Motor neuron (in vitro differentiated cells): ENCODE results near the gene NUP188. TPM values are rescaled to one million over a fixed set of nuclear protein-coding genes. Genes with fewer than 3 reads are reported as not detected.

Experiments
- ATAC-seq, 8 experiments: fragments of 200-7000 bp; cut with Tn5 transposase; replicated peaks in 6 of 8; 2 replicates each; pipeline ENCODE4 v1.8.0; 2021; ENCODE audit warnings: mild to moderate bottlenecking in 8 of 8, moderate library complexity in 8 of 8
- H3K27ac ChIP-seq, 2 donors: fragments of 250-450 bp; sonication (Bioruptor Pico); 2 replicates each; pipeline ENCODE4 v1.9.0; 2021; ENCODE audit warnings: antibody characterized with exemption in 2 of 2, mild to moderate bottlenecking in 2 of 2, moderate library complexity in 1 of 2
- H3K4me1 ChIP-seq, 2 donors: fragments of 250-450 bp; sonication (Bioruptor Pico); replicated peaks in 1 of 2; 2 replicates each; pipeline ENCODE4 v1.6.1; 2021; ENCODE audit warnings: antibody characterized with exemption in 2 of 2, mild to moderate bottlenecking in 2 of 2, moderate library complexity in 1 of 2
- H3K4me3 ChIP-seq, 5 donors: fragments of 250-450 bp; sonication (Bioruptor Pico); 2 replicates each; pipeline ENCODE4 v1.9.0; 2021; ENCODE audit warnings: antibody characterized with exemption in 5 of 5, mild to moderate bottlenecking in 5 of 5, moderate library complexity in 4 of 5
- WGBS, 10 experiments: fragments of 450-650 bp; shearing (Covaris generic); methylation state at CpG; one replicate each; pipeline ENCODE4 v1.0.0; 2022; 5-methylcytosine and 5-hydroxymethylcytosine counted together
- in situ Hi-C, 9 experiments: fragments of 400-800 bp; cut with MboI; loops; one replicate each; pipeline ENCODE4 v1.15.0; 2021; ENCODE audit warnings: low sequenced_read_pairs in 9 of 9, low pct_unique_long_range_greater_than_20kb in 2 of 9; ENCODE audit not compliant: unreplicated experiment in 9 of 9
- total RNA-seq, 8 experiments: library from RNA; unstranded; fragments of 300-600 nt; gene quantifications; 2 replicates each; pipeline versions ENCODE4 v1.2.3 to v1.2.4, GENCODE V29; 2022

Gene NUP188
- total RNA-seq, 8 experiments from 2014 or later, result 16.3 to 69.4 (median 21.6) TPM

DNA sequence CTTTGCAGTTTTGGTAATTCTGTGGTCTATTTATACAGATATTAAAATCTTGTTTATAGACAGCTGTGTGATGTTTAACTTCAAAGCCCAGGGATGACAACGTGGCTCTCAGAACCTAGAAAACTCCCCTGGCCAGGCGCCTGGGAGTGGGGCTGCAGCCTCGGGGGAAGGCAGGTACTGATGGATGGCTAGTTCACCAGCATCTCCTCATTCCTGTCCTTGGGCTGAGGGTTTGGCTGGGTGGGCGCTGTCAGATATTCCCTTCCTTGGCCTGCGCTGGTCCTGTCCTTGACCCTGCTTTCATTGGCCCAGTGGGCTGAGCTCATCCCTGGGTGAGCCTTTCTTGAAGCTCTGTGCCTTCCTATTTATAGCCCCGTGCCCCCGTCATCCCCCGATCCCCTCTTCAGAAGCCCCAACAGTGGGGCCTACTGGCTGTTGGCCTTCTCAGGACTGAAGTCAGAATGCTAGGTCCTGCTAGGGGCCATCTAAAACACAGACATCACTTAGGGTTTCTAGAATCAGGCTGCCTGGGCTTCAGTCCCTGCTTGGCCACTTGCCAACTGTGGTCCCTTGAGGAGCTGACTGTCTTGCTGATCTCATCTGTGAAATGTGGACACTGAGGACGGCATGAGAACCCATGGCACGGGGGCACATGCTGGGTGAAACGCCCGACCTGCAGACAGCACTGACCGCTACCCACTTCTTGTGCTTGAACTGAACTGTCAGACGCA is 59.7 kb downstream of the NUP188 start:
- Histone ChIP-seq H3K4me1 (no peaks in the 10 kb centered on the region), H3K27ac (no peak overlapping the region), H3K4me3 (no peak overlapping the region)
- peak in 7 of 8 experiments; percentile 2 to 19 (median 6) for ATAC-seq
- 67 to 100% (median 100%) methylated on average over 1 to 4 of the region's 14 CpGs; no CpG with 5 or more reads in 3 of the 10 experiments for WGBS, 10 experiments
- in situ Hi-C loops, result no loop called here

DNA sequence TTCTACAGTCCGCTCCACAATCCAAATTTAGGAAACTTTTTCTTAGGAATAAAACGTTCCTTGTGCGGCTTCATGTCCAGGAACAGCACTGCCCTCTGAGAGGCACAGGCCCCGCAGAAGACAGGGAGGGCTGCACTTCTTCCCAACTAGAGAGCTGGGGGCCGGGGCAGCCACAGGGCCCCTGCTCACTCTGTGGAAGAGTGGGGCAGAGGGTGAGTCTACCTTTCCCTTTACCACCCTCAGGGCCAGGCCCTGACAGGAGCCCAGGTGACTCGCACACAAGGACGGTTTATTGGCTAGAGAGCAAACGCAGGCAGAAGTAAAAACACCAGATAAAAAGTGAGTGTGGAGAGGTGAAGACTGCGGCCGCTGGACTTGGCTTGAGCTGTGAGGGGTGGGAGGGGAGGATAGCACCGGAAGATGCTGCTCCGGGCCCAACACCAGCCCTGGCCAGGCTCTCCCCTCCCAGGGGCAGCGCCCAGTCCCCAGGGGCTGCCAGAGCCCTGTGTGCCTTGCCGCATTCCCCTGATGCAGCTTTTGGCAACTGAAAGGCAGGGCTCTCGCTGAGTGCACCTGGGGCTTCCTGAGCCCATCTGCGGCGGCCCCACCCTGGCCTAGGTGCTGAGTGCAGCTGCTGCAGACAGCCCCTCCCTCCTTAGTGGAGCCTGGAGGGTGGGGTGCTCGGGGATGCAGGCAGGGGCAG is 60.4 kb downstream of the NUP188 start:
- 100% methylated on average over 1 of the region's 18 CpGs; no CpG with 5 or more reads in 6 of the 10 experiments for WGBS, 10 experiments
- Histone ChIP-seq H3K4me1 (no peaks in the 10 kb centered on the region), H3K27ac (no peak overlapping the region), H3K4me3 (no peak overlapping the region)
- in situ Hi-C loops, result no loop called here
- ATAC-seq, result no peak

DNA sequence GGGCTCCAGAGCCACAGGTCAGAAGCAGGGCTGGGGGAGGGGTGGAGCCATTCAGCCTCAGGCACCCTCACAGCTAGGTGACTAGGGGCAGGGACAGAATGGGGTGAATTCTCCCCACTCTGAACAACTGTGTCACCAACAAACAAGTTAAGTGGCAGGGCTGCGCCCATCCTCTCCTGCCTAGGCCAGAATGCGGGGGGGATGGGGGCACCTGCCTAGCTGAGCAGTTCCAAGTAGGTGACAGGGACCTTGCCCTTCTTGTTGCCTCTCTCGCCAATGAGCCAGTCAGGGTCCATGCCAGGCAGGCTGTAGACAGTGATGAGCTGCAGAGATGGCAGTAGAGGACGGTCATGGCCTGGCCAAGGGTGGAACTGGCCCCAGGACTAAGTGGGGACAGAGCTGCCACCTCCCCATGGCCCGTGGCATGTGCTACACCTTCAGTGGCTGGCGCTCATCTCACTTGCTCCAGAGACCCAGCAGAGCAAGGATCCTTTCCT is 61.0 kb downstream of the NUP188 start:
- no peak overlapping the region for H3K27ac ChIP-seq
- H3K4me3 ChIP-seq, result no peak overlapping the region
- H3K4me1 ChIP-seq, result no peaks in the 10 kb centered on the region
- no peak for ATAC-seq
- 70 to 100% (median 88%) methylated on average over 1 to 2 of the region's 6 CpGs; no CpG with 5 or more reads in 6 of the 10 experiments for whole genome bisulfite sequencing, 10 experiments
- in situ Hi-C loops, result no loop called here

DNA sequence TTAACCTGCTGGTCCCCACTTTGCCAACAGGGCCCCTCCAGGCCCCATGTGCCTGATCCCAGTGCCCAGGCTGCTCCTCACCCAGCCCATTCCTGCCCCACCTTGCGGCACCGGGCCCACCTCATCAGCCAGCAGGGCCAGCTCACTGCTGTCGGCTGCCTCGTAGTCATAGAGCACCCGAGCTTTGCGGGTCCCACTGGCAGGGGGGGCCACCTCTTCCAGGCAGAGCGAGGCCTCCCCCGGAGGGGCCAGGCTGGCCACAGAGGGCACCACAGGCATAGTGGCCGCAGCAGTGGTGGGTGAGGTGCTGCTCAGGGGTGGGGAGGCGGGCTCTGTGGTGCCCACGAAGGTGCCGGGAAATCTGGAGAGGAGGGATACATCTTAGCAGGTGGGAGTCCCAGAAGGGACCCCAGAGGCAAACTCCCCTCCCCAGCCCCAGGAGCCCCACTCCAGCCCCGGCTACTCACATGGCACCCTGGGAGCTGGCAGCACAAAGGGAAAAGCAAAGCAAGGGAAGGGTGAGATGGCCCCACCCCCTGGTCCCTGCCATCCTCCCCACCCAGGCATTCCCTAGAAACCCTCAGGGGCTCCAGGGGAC is 61.6 kb downstream of the NUP188 start:
- in situ Hi-C loops, result no loop called here
- no peaks in the 10 kb centered on the region for H3K4me1 ChIP-seq
- WGBS, 10 experiments, result 90% methylated on average over 2 of the region's 13 CpGs; no CpG with 5 or more reads in 9 of the 10 experiments
- ATAC-seq, result no peak
- H3K27ac ChIP-seq, result no peak overlapping the region
- H3K4me3 ChIP-seq, result no peak overlapping the region

DNA sequence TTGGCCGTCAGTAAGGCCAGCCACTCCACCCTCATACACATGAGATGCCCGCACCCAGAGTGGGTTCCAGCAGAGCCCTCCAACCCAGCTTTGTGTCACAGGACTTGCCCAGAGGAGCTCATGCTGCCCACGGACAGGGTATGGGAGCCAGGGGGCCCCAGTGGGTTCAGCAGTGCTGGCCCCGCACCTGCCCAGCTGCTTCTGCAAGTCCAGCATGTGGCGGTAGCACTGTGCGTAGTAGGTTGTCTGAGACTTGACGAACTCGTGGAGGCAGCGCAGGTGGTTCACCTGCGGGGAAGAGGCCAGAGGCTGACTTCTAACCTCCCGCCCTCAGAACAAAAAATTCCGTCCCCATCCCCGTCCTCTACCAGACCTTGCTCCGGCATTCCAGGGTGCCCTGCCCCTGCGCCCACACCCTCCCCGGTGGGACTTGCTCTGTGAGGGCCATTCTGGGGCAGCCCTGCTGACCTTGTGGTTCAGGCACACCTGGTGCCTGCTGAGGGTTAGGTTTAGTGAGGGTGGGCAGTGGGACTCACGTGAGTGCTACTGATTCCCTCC is 62.2 kb downstream of the NUP188 start:
- no peak for ATAC-seq
- WGBS, 10 experiments, result 80 to 100% methylated on average over 1 of the region's 17 CpGs; no CpG with 5 or more reads in 8 of the 10 experiments
- Histone ChIP-seq H3K4me1 (no peaks in the 10 kb centered on the region), H3K4me3 (no peak overlapping the region), H3K27ac (no peak overlapping the region)
- in situ Hi-C loops, result no loop called here

DNA sequence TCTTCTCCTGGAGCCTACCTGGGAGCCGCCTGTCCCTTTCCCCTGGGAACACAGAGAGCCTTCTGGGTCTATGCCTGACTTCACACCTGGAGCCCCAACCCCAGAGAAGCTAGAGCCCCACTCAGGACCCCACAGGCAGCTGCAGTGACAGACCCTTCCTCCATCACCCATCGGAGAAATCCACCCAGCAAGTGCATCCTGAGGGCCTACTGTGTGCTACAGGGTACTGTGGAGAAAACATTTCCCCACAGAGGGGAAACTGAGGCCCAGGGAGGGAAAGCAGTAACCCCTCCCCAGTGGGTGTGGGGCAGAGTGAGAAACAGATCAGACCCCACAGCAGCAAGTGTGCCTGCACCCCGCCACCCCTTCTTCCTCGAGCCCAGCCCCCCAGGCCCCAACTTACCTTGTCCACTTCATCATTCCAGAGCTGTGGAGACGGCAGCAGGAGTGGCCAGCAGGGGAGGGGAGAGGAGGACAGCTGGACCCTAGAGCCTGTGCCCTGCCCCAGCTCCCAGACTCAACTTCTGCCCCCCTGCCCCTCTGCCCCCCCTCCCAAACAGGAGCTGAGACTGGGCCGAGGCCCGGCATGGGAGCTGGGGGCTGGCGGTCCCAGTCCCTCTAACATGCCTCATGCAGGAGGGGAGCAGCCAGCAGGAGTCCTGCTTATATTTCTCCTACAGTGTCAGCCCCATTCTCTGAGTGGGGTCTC is 62.9 kb downstream of the NUP188 start:
- 100% methylated on average over 1 of the region's 8 CpGs; no CpG with 5 or more reads in 9 of the 10 experiments for WGBS, 10 experiments
- Histone ChIP-seq H3K27ac (no peak overlapping the region), H3K4me3 (no peak overlapping the region), H3K4me1 (no peaks in the 10 kb centered on the region)
- in situ Hi-C loops, result no loop called here
- no peak for ATAC-seq

DNA sequence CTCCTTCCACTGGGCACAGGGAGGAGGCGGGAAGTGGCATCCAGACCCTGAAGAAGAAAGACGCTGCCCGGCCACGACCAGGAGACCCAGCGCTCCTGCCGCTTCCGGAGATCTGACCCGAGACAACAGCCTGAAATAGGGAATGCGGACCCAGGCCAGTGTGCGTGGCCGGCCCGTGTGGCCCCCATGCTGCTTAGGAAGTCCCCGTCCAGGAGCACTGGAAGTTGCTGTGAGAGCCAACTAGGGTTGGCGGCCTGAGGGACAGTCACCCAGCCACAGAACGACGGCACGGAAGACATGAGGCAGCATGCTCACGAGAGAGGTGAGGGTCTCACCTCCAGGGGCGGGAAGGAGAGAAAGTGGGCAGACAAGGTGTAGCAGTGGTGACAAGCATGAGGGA is 63.7 kb downstream of the NUP188 start:
- WGBS, 10 experiments, result 87 to 94% (median 94%) methylated on average over 6 to 7 of the region's 19 CpGs; no CpG with 5 or more reads in 7 of the 10 experiments

DNA sequence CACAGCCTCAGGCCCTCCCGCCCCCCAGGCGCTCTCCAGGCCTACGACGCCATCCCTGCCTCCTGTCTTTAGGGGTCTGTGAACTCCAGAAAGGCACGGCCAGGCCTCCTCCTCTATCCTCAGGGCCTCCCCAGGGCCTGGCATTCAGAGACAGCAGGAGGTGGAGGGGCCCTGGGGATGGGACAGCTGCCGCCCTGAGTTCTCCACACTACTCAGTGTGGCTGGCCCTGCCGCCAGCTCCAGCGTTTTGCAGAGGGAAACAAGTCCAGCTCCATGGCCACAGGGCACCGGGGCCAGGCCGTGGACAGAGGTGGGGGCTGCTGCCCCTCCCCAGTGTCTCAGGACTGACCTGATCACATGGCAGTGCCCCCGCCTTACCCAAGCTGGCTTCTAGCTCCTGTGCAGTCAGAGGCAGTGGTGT is 64.3 kb downstream of the NUP188 start:
- WGBS, 10 experiments, result 0 to 100% (median 20%) methylated on average over 1 to 2 of the region's 11 CpGs; no CpG with 5 or more reads in 7 of the 10 experiments
- H3K27ac ChIP-seq, result no peak overlapping the region

More for the DNA sequence above, 63.7 kb downstream of the NUP188 start:
- Histone ChIP-seq H3K4me1 (no peaks in the 10 kb centered on the region), H3K4me3 (no peak overlapping the region), H3K27ac (no peak overlapping the region)
- in situ Hi-C loops, result no loop called here
- ATAC-seq, result no peak

DNA sequence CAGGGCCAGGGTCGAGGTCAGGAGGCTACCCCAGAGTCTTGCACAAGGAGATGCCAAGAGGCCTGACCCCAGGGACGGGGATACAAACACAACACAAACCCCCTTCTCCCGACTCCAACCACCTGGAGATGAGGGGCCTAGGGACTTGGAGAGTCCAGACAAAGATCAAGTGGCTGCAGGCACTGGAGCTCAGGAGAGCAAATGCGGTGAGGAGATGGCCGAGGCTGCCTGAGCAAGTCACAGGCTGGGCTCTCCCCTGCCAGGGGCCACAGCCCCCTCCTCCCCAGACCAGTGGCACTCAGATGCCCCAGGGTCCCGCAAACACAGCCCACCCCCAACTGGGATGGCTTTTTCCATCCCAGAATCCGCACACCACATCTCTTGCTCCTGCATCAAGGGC is 64.8 kb downstream of the NUP188 start:
- ATAC-seq, result peak in 1 of 8 experiments; percentile 6
- Histone ChIP-seq H3K27ac (no peak overlapping the region), H3K4me3 (no peak overlapping the region), H3K4me1 (no peaks in the 10 kb centered on the region)
- in situ Hi-C loops, result no loop called here
- WGBS, 10 experiments, result 50% methylated on average over 1 of the region's 7 CpGs; no CpG with 5 or more reads in 9 of the 10 experiments

More for the DNA sequence above, 64.3 kb downstream of the NUP188 start:
- ATAC-seq, result peak in 2 of 8 experiments; percentile 8 to 18
- Histone ChIP-seq H3K4me1 (no peaks in the 10 kb centered on the region), H3K4me3 (no peak overlapping the region)
- in situ Hi-C loops, result no loop called here

DNA sequence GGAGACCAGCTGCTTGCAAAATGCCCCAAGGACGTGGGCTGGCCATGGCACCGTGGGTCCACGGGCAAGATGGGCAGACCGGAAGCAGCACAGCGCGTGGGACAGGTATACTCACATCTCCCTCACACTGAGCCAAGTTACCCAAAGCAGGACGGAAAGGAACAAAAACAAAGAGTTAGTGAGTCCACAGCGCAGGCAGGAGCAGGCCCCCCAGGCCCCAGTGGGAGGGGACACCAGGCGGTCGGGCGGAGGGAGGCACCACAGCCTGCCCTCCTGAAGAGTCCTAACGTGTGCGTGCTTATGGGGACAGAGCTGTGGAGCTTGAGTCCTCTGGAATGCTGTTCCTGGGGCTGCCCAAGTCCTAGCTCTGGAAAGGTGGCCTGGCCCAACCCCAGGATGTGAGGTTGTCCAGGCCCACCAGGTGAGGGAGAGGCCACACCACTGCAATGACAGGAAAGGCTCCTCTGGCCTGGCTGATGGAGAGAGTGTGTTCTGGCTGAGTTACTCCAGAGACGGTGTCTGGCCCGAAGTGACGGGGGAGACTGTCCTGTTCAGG is 65.5 kb downstream of the NUP188 start:
- no peak overlapping the region for H3K4me3 ChIP-seq
- WGBS, 10 experiments, result 80 to 95% (median 93%) methylated on average over 1 to 13 of the region's 16 CpGs; no CpG with 5 or more reads in 7 of the 10 experiments
- in situ Hi-C loops, result no loop called here
- no peak for ATAC-seq
- H3K27ac ChIP-seq, result no peak overlapping the region
- no peaks in the 10 kb centered on the region for H3K4me1 ChIP-seq

DNA sequence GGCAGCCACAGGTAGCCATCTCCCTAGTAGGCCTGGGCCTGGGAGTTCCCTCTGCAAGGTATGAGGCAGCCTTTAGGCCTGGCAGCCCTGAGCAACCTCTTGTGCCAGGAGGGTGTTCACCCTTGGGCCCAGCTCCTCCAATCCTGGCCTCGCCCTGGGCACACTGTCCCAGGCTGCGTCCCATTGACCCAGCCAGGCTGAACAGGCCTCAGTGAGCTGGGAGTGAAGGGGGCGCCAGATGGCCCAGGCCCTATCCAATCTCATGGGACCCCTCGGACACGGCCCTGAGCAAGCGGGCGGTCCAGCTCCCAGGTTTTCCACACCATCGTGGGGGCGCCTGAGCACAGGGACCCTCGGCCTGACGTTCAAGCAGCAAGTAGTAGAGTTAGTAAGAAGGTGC is 66.2 kb downstream of the NUP188 start:
- no peaks in the 10 kb centered on the region for H3K4me1 ChIP-seq
- no peak overlapping the region for H3K4me3 ChIP-seq
- H3K27ac ChIP-seq, result no peak overlapping the region
- WGBS, 10 experiments, result 90 to 100% methylated on average over 2 of the region's 11 CpGs; no CpG with 5 or more reads in 8 of the 10 experiments
- peak in 1 of 8 experiments; percentile 14 for ATAC-seq
- in situ Hi-C loops, result no loop called here

DNA sequence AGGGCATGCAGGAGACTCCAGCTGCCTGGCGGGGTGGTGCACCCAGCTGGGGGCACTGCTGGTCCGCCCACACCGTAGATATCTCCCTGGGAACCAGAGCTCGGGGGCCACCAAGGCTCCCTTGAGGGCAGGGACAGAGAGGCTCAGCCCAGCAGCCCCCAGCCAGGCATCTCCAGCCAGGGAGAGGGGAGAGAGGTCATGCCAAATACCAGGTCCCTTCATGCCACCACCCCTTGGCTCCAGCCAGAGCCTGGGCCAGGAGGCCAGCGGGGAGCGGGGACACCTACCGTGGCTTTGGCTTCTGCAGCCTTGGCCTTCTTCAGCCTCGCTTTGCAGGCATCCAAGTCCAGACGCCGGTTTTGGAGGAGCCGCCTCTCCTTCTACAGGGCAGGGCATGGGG is 66.6 kb downstream of the NUP188 start:
- WGBS, 10 experiments, result 97% methylated on average over 6 of the region's 11 CpGs; no CpG with 5 or more reads in 9 of the 10 experiments
- peak in 1 of 8 experiments; percentile 7 for ATAC-seq
- H3K27ac ChIP-seq, result no peak overlapping the region
- in situ Hi-C loops, result no loop called here
- no peaks in the 10 kb centered on the region for H3K4me1 ChIP-seq
- H3K4me3 ChIP-seq, result no peak overlapping the region
